Caki2 (cell line): Measurements from ENCODE around the gene NINL. TPM values are rescaled to one million over a fixed set of nuclear protein-coding genes. Genes with fewer than 3 reads are reported as not detected.
"Not testable (repeated sequence)": the region's sequence is repeated elsewhere in the genome, so short reads cannot be mapped to it uniquely, and the experiment has no call there.

ENCODE experiments used
- DNase-seq: peaks from one replicate; pipeline ENCODE4 v3.0.0-alpha.2; 2015; ENCODE audit warnings: low read depth
- in situ Hi-C: cut with HindIII; loops from 2 replicates; pipeline ENCODE4 v1.10.0; 2016; ENCODE audit warnings: low sequenced_read_pairs, low pct_unique_long_range_greater_than_20kb, mixed read lengths
- total RNA-seq: library from RNA; depleted of rRNA; stranded (reverse); fragments of >200 nt; shearing (Covaris generic); gene quantifications from 2 replicates; pipeline ENCODE4 v1.2.3, GENCODE V29; 2014; ENCODE audit warnings: low replicate concordance

NINL gene
- total RNA-seq, 1 experiment from 2014 or later = 9.2 TPM

DNA sequence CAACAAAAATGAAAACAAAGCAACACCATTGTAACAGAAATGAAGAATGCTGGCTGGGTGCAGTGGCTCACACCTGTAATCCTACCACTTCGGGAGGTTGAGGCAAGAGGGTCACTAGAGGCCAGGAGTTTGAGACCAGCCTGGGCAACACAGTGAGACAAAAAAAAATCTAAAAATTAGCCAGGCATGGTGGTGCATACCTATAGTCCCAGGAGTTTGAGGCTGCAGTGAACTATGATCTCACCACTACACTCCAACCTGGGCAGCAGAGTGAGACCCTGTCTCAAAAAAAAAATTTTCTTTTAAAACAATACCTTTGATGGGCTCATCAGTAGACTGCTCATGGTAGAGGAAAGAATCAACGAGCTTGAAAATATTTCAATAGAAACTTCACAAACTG, 18.5 kb downstream of the NINL start:
- in situ Hi-C loops = no loop called here
- DNase-seq = no peak

DNA sequence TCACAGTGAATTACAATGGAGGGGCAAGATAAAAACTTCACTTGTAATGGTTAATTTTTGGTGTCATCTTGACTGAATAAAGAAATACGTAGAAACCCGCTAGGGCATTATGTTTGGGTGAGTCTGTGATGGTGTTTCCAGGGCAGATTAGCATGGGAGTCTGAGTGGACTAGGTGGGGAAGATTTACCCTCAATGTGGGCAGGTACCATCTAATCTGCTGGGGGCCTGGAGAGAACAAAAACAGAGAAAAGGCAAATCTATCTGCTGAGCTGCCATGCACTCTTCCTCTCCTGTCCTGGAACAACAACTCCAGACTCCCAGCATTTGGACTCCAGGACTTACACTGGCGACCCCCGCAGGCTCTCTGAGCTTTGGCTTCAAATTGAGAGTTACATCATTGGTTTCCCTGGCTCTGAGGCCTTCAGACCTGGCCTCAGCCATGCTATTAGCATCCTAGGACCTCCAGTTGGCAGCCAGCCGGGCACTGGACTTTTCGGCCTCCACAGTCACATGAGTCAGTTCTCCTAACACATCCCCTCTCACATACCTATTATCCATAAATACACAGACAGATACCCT, 19.7 kb downstream of the NINL start:
- in situ Hi-C loops = no loop called here
- no peak for DNase-seq

DNA sequence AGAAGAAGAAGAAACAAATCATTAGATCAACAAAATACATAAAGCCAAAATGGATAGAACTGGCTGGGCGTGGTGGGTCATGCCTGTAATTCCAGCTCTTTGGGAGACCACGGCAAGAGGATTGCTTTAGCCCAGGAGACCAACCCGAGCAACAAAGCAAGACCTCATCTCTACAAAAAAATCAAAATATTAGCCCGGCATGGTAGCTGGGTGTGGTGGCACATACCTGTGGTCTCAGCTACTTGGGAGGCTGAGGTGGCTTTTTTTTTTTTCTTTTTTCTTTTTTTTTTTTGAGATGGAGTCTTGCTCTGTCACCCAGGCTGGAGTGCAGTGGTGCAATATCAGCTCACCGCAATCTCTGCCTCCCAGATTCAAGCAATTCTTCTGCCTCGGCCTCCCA, 21.5 kb downstream of the NINL start:
- in situ Hi-C loops = no loop called here
- no peak for DNase-seq

DNA sequence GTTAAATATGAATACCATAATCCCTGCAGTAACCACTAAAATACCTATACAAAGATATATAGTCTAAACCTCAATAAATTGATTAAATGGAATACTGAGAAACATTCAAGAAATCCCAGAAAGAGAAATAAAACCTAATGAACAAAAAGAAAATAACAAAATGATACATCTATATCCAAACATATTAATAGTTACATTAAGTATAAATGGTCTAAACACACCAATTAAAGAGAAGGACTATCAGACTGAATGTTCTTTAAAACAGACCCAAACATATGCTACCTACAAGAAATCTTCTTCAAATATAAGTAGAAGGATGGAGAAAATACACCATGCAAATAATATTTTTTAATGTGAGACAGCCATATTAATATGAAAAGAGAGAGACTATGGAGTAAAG, 22.0 kb downstream of the NINL start:
- in situ Hi-C loops = no loop called here
- DNase-seq = no peak

DNA sequence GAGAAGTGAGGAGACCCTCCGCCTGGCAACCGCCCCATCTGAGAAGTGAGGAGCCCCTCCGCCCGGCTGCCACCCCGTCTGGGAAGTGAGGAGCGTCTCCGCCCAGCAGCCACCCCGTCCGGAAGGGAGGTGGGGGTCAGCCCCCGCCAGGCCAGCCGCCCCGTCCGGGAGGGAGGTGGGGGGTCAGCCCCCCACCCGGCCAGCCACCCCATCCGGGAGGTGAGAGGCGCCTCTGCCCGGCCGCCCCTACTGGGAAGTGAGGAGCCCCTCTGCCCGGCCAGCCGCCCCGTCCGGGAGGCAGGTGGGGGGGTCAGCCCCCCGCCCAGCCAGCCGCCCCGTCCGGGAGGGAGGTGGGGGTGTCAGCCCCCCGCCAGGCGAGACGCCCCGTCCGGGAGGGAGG, 23.6 kb downstream of the NINL start:
- DNase-seq, in situ Hi-C loops: not testable (repeated sequence)

DNA sequence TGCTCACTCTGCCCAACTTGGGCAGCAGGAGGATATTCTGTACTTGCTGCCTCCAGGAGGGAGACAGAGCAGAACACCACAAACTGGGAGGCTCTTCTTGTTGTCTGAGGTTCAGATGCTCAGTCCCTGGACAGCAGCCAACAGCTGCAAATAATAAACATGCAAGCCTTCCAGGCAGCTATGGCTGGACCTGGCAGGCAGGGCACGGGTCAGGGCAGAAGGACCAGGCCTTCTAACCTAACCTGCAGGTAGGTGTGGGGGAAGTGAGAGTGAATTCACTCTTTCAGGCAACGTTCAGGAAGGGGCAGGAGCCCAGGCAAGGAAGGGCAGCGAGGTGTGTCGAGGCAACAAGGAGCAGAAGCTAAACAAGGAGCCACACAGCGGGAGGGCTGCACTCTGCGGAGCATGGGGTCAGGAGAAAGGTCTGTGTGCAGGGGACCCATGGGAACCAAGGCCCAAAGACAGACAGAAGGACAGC, 31.5 kb downstream of the NINL start:
- in situ Hi-C loops = no loop called here
- peak; percentile 32 for DNase-seq

DNA sequence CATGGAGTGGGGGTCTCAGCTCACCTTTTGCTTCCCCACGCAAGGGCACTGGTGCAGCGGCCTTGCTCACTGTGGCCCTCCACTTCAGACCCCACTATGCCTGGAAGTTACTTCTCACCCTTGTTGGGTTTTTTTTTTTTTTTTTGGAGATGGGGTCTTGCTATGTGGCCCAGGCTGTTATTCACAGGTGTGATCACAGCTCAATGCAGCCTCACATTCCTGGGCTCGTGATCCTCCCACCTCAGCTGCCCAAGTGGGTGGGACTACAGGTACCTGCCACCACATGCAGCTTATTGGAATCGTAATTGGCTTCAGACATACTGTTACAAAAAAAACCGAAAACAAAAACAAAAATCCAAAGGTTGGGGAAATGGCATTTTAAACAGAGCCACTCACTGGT, 32.4 kb downstream of the NINL start:
- no peak for DNase-seq
- in situ Hi-C loops = no loop called here

DNA sequence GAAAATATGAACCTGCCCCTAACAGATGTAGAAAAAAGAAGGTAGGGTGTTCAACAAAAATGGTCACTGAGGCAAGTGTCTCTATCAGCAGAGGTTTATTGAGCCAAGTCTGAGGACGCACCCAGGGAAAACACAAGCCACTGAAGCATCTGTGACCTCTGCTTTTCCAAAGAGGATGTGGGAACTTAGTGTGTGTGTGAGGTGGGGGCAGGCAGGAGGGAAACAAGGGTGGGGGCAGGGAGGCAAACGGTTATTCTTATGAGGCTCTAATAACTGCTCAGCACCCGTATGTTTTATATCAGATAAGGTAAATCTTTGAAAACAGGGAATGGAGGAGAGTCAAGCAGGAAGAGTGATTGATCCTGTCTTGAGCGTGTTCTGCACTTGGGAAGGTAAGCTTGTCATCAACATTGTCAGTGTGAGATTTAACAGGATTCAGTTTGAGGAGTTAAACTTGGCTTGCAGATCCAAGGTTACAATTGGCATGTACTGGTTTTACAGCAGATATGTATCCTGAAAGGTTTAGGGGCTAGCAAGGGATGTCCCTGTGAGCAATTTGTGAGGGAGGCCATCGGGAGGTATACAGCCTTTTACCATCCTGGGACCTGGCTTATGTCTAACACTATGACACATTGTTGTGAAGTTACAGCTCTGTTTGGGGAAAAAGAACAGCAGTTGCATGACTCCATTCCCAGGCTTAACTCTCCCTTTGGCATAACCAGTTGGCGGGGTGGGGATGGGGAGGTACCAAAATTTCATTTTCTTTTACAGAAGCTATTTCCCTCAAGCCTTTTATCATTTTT, 33.7 kb downstream of the NINL start:
- in situ Hi-C loops = no loop called here
- no peak for DNase-seq

DNA sequence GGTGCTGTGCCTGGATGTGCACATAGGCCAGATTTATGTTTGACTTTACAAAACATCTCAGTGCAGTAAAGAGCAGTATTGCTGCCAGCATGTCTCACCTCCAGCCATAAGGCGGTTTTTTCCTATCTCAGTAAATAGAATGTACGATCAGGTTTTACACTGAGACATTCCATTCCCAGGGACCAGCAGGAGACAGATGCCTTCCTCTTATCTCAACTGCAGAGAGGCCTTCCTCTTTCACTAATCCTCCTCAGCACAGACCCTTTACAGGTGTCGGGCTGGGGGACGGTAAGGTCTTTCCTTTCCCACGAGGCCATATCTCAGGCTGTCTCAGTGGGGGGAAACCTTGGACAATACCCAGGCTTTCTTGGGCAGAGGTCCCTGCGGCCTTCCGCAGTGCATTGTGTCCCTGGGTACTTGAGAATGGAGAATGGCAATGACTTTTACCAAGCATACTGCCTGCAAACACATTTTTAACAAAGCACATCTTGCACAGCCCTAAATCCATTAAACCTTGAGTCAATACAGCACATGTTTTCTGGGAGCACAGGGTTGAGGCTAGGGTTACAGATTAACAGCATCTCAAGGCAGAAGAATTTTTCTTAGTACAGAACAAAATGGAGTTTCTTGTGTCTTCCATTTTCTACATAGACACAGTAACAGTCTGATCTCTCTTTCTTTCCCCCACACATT, 34.5 kb downstream of the NINL start:
- DNase-seq, in situ Hi-C loops: not testable (repeated sequence)

DNA sequence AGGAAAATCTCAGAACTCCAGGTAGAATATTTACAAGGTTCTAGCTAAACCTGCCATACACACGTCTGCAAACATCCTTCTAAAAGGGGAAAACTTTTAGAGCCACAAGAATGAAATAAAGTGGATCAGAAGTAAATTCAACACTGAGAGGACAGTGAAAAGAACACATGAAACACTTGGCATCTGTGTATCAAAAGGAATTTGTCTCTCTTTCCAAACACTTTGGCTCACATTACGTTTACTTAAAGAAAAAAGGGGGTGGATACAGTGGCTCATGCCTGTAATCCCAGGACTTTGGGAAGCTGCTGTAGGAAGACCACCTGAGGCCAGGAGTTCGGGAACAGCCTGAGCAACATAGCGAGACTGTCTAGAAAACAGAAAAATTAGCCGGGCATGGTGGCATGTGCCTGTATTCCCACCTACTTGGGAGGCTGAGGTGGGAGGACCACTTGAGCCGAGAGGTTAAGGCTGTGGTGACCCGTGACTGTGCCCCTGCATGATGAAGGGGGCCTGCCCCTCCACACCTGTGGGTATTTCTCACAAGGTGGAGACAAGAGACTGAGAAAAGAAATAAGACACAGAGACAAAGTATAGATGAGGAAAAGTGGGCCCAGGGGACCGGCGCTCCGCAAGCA, 35.4 kb downstream of the NINL start:
- DNase-seq = no peak
- in situ Hi-C loops = no loop called here

DNA sequence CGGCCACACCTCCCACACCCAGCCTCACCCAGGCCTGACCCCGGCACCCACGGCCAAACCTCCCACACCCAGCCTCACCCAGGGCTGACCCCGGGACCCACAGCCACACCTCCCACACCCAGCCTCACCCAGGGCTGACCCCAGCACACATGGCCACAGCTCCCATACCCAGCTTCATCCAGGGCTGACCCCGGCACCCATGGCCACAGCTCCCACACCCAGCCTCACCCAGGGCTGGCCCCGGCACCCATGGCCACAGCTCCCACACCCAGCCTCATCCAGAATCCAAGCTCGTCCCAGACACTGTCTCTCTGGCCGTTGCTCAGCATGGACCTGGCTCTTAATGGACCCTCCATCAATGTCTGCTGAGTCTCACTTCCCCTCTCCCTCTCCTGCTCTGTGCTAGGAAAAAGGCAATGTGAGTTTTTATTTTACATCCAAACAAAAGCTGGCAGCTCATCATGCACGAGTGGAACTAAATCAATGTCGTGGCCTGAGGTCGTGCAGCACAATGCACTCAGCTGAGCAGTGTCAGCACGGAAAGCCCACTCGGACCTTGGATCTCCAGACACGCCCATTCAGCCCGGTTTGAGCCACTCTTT, 36.1 kb downstream of the NINL start:
- DNase-seq = no peak
- in situ Hi-C loops = no loop called here

DNA sequence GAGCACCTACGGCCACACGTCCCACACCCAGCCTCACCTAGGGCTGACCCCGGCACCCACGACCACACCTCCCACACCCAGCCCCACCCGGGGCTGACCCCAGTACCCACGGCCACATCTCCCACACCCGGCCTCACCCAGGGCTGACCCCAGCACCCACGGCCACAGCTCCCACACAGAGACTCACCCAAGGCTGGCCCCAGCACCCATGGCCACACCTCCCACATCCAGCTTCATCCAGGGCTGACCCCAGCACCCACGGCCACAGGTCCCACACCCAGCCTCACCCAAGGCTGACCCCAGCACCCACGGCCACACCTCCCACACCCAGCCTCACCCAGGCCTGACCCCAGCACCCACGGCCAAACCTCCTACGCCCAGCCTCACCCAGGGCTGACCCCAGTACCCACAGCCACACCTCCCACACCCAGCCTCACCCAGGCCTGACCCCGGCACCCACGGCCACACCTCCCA, 36.7 kb downstream of the NINL start:
- in situ Hi-C loops = no loop called here
- DNase-seq = no peak

DNA sequence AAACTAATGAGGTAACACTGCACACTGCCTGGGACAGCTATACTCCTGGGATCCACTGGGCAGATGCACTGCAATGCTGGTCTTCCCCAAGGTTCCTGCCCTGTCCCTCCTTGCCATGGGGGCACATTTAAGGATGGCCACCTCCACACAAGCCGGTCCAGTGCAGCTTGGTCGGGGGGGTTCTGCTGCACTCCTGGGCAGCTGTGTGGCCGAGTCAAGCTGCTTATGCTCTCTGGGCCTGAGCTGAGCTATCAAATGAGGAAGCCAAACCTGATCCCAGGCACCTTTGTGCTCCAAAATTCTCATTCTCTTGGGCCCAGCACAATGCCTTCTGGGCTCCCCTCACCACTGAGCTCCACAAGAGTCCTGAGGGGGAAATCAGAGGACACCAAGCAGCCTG, 37.3 kb downstream of the NINL start:
- in situ Hi-C loops = no loop called here
- DNase-seq = no peak

DNA sequence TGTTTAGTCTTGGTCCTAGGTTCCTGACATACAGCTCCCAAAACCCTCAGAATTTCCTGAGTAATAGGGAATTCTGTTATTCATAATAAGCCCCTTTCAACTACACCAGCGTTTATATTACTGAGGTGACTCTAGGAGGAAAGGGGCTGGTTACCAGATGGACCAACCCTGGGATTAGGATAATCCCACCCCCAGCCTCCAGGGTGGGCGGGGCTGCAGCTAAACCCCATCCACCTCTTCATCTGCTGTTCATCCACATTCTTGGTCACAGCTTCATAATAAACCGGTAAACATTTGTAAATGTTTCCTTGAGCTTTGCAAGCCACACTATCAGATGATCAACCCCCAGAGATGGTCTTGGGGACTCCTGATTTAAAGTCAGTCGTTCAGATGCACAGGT, 38.3 kb downstream of the NINL start:
- in situ Hi-C loops = no loop called here
- no peak for DNase-seq

DNA sequence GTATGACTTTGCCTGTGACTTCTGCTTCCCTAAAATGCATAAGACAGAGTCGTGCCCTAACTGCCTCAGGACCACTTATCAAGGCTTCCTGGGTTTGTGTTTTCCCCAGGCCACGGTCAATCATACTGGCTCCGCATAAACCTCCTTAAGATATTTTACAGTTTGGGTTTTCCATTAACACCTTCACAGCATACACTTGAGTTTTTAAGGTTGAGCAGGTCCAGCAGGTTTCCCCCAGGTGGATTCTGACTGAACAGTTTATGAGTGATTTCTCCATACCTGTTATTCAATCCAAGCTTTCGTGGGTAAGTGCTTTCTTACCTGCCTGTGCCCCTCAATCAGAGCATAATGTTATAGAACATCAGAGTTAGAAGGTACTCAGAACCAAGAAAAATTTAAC, 39.3 kb downstream of the NINL start:
- in situ Hi-C loops = no loop called here

DNA sequence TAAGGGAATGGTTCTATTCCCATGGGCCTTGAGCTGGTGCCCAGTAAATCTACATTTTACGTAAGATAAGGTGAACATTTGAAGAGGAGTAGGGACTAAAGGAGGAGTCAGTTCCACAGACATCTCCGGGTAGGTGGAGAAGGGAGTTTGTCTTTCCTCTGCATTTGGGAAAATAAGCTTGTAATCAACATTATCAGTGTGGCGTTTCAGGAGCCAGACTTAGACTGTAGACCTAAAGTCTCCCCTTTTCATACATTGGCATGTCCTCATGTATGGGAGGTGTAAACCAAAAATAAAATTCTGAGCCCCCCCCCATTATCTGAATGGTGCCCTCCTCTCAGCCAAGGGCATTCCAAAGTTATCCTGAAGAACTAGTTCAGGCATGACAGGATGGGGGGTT, 40.2 kb downstream of the NINL start:
- no peak for DNase-seq
- in situ Hi-C loops = no loop called here

More for the DNA sequence above, 39.3 kb downstream of the NINL start:
- no peak for DNase-seq

DNA sequence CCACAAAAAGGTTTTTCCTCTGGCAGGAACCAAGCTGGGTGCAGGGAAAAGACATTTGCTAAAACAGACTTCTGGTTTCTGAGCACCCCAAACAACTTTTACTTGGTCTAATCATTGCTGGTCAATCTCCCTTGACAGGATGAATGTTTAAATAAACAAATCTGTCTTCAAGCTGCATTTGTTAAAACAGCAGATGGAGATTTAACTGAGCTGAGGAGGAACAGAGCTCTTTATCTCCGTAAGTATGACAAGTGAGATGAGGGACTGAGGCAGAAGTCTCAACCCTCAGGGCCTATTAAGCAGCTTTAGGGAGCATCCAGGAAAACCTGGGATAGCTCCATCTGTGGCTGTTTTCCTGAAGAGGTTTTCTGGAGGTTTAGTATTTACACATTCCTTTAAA, 40.6 kb downstream of the NINL start:
- in situ Hi-C loops = no loop called here
- DNase-seq = no peak

DNA sequence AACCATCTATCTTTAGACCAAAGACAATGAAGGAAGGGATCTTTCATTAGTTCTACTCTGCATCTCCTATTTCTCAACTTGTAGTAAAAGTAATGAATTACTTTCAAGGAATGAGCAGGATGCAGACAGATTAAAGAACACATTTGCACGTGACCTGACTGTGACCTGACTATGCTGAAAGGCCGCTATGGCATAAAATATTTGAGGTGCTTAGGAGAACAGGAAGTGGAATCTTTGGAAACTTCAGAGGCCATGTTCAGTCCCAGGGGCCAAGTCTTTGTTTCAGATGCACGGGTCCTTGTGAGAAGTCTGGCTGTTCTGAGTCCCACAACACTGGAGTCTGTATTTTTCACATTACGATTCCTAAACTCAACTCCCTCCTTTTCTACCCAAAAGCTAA, 41.0 kb downstream of the NINL start:
- in situ Hi-C loops = no loop called here
- no peak for DNase-seq
